ENCODE results near the gene NWD2. TPM values are rescaled to one million over a fixed set of nuclear protein-coding genes. Genes with fewer than 3 reads are reported as not detected.

Gene NWD2
- polyA plus RNA-seq, 1 donor from 2014 or later = 0.06 TPM

- no peak overlapping the region for H2AFZ ChIP-seq (ENCODE audit: low read depth, low read length)
- no peak overlapping the region for H3K9ac ChIP-seq (ENCODE audit: low read length)
- H3K36me3 ChIP-seq (ENCODE audit: insufficient read depth, low read length) = no peaks in the 10 kb centered on the region
- H3F3A ChIP-seq (ENCODE audit: insufficient read depth, low read length, poor library complexity, severe bottlenecking) = no peaks in the 10 kb centered on the region
- no peaks in the 10 kb centered on the region for H4K20me1 ChIP-seq (ENCODE audit: insufficient read depth)
- H3K27ac ChIP-seq (ENCODE audit: low read length) = no peak overlapping the region
- no peaks in the 10 kb centered on the region for H3K9me2 ChIP-seq (ENCODE audit: insufficient read depth, low read length)
- no peaks in the 10 kb centered on the region for H3K9me3 ChIP-seq (ENCODE audit: low read length)
- no peak overlapping the region for H3K4me2 ChIP-seq (ENCODE audit: low read length)
- H3K79me2 ChIP-seq (replicated peaks; ENCODE audit: insufficient read depth, low read length) = no peaks in the 10 kb centered on the region
- TF ChIP-seq EZH2 (IDR thresholded peaks at IDR 0.05; ENCODE audit: borderline replicate concordance, insufficient read depth, low read length, poor library complexity, severe bottlenecking) (no peak), MXI1 (conservative IDR thresholded peaks at IDR 0.05; ENCODE audit: poor library complexity, severe bottlenecking) (no peak), POLR2AphosphoS5 (IDR thresholded peaks at IDR 0.05) (no peak), TAF1 (IDR thresholded peaks at IDR 0.05; ENCODE audit: low read depth) (no peak), SMC3 (conservative IDR thresholded peaks at IDR 0.05; ENCODE audit: poor library complexity) (no peak), CTCF (IDR thresholded peaks at IDR 0.05; ENCODE audit: poor library complexity, severe bottlenecking) (no peak), RAD21 (conservative IDR thresholded peaks at IDR 0.05) (no peak), EP300 (conservative IDR thresholded peaks at IDR 0.05; ENCODE audit: poor library complexity, severe bottlenecking) (no peak)
- TF ChIP-seq, protein P1, sequence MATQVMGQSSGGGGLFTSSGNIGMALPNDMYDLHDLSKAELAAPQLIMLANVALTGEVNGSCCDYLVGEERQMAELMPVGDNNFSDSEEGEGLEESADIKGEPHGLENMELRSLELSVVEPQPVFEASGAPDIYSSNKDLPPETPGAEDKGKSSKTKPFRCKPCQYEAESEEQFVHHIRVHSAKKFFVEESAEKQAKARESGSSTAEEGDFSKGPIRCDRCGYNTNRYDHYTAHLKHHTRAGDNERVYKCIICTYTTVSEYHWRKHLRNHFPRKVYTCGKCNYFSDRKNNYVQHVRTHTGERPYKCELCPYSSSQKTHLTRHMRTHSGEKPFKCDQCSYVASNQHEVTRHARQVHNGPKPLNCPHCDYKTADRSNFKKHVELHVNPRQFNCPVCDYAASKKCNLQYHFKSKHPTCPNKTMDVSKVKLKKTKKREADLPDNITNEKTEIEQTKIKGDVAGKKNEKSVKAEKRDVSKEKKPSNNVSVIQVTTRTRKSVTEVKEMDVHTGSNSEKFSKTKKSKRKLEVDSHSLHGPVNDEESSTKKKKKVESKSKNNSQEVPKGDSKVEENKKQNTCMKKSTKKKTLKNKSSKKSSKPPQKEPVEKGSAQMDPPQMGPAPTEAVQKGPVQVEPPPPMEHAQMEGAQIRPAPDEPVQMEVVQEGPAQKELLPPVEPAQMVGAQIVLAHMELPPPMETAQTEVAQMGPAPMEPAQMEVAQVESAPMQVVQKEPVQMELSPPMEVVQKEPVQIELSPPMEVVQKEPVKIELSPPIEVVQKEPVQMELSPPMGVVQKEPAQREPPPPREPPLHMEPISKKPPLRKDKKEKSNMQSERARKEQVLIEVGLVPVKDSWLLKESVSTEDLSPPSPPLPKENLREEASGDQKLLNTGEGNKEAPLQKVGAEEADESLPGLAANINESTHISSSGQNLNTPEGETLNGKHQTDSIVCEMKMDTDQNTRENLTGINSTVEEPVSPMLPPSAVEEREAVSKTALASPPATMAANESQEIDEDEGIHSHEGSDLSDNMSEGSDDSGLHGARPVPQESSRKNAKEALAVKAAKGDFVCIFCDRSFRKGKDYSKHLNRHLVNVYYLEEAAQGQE (IDR thresholded peaks at IDR 0.05; ENCODE audit: borderline replicate concordance) = no peak
- no peaks in the 10 kb centered on the region for H3K27me3 ChIP-seq (ENCODE audit: insufficient read depth, low read depth, low read length)
- H3K4me3 ChIP-seq (ENCODE audit: low read length) = no peak overlapping the region
These were observed 197.4 kb downstream of the NWD2 start for GRCh38 chr4:37442062-37442323.

DNA sequence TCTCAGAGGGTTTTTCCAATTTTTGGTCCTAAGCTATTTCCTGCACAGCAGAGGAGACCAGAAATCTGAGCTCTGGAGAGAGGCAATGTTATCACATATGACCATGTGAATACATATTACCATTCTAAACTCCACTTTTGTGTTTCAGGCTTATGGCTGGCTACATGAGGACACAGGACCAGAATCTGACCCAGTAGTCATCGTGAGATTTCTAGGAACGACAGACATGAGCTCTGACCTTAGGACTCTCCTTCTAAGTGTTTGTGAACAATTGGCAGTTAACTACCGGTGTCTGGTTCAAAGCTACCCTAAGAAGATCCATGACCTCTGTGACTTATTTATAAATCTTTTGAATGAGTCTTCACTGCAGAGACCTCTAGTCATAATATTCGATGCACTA lies 198.6 kb downstream of the NWD2 start:
- Histone ChIP-seq H3K9ac (ENCODE audit: low read length) (no peak overlapping the region), H3K79me2 (replicated peaks; ENCODE audit: insufficient read depth, low read length) (no peaks in the 10 kb centered on the region), H3K27me3 (ENCODE audit: insufficient read depth, low read depth, low read length) (no peaks in the 10 kb centered on the region), H4K20me1 (ENCODE audit: insufficient read depth) (no peaks in the 10 kb centered on the region), H3K4me2 (ENCODE audit: low read length) (no peak overlapping the region), H2AFZ (ENCODE audit: low read depth, low read length) (no peak overlapping the region), H3K27ac (ENCODE audit: low read length) (no peak overlapping the region), H3K9me2 (ENCODE audit: insufficient read depth, low read length) (no peaks in the 10 kb centered on the region), H3K36me3 (ENCODE audit: insufficient read depth, low read length) (no peaks in the 10 kb centered on the region), H3K4me3 (ENCODE audit: low read length) (no peak overlapping the region), H3K9me3 (ENCODE audit: low read length) (no peaks in the 10 kb centered on the region), H3F3A (ENCODE audit: insufficient read depth, low read length, poor library complexity, severe bottlenecking) (no peaks in the 10 kb centered on the region)
- no peak for TF ChIP-seq RAD21 (conservative IDR thresholded peaks at IDR 0.05)
- TF ChIP-seq EZH2 (IDR thresholded peaks at IDR 0.05; ENCODE audit: borderline replicate concordance, insufficient read depth, low read length, poor library complexity, severe bottlenecking) = no peak
- TF ChIP-seq SMC3 (conservative IDR thresholded peaks at IDR 0.05; ENCODE audit: poor library complexity) = no peak
- TF ChIP-seq POLR2AphosphoS5 (IDR thresholded peaks at IDR 0.05) = no peak
- no peak for TF ChIP-seq EP300 (conservative IDR thresholded peaks at IDR 0.05; ENCODE audit: poor library complexity, severe bottlenecking)
- TF ChIP-seq MXI1 (conservative IDR thresholded peaks at IDR 0.05; ENCODE audit: poor library complexity, severe bottlenecking) = no peak
- TF ChIP-seq TAF1 (IDR thresholded peaks at IDR 0.05; ENCODE audit: low read depth) = no peak
- TF ChIP-seq, protein P1 (IDR thresholded peaks at IDR 0.05; ENCODE audit: borderline replicate concordance) = no peak
- TF ChIP-seq CTCF (IDR thresholded peaks at IDR 0.05; ENCODE audit: poor library complexity, severe bottlenecking) = no peak
